K562 (cell line): ENCODE data around the gene HYAL3. TPM values are rescaled to one million over a fixed set of nuclear protein-coding genes. Genes with fewer than 3 reads are reported as not detected.

Source experiments
- CEBPB ChIP-seq: fragments of 450-650 bp; IDR thresholded peaks from 2 replicates; pipeline ENCODE4 v1.6.1; 2016; ENCODE audit warnings: missing genetic modification characterization, missing compliant biosample characterization
- CEBPG ChIP-seq, 3 experiments: fragments of 200-800 bp in 1 of 3; sonication (Bioruptor generic) in 1 of 3; sonication (generic) in 1 of 3; formaldehyde crosslinking in 1 of 3; IDR thresholded peaks in 2 of 3; conservative IDR thresholded peaks in 1 of 3; 2 replicates each; pipeline versions ENCODE4 v1.6.1 to v1.8.0; 2016 to 2022; ENCODE audit warnings: missing compliant biosample characterization in 2 of 3, missing genetic modification characterization in 2 of 3, mild to moderate bottlenecking in 1 of 3, missing genetic modification reagents in 1 of 3
- FOXJ2 ChIP-seq: fragments of 200-800 bp; sonication (Bioruptor generic); IDR thresholded peaks from 2 replicates; pipeline ENCODE4 v1.6.1; 2016; ENCODE audit warnings: missing genetic modification characterization, missing compliant biosample characterization
- GTF2F1 ChIP-seq: IDR thresholded peaks from 2 replicates; pipeline ENCODE4 v1.6.1; 2011; ENCODE audit warnings: low read depth, low read length, improper control_type of control experiment
- KAT2B ChIP-seq: IDR thresholded peaks from one replicate; pipeline ENCODE4 v1.6.1; 2012; ENCODE audit warnings: low read depth, mild to moderate bottlenecking, control low read depth, inconsistent platforms, low read length, moderate library complexity
- KLF10 ChIP-seq: fragments of 250-450 bp; sonication (Bioruptor Pico); IDR thresholded peaks from 2 replicates; pipeline ENCODE4 v1.6.1; 2021; ENCODE audit warnings: matching md5 sums
- MCM7 ChIP-seq, 2 experiments: fragments of 450-650 bp; IDR thresholded peaks; 2 replicates each; pipeline ENCODE4 v1.6.1; 2016 to 2018
- NONO ChIP-seq, 2 experiments: fragments of 200-400 bp in 1 of 2; fragments of 450-650 bp in 1 of 2; formaldehyde crosslinking in 1 of 2; IDR thresholded peaks; 2 replicates each; pipeline ENCODE4 v1.6.1; 2017; ENCODE audit warnings: low read depth in 2 of 2, mild to moderate bottlenecking in 2 of 2, moderate library complexity in 2 of 2, low read length in 1 of 2
- RBM22 ChIP-seq: fragments of 200-400 bp; formaldehyde crosslinking; IDR thresholded peaks from 2 replicates; pipeline ENCODE4 v1.6.1; 2018; ENCODE audit warnings: low read length, low read depth; ENCODE audit not compliant: poor library complexity, severe bottlenecking
- RUNX1 ChIP-seq: sonication (generic); IDR thresholded peaks from 2 replicates; pipeline ENCODE4 v1.6.1; 2016; ENCODE audit warnings: antibody characterized with exemption, low read depth
- SNAPC5 ChIP-seq: fragments of 250-450 bp; sonication (Bioruptor Pico); IDR thresholded peaks from 2 replicates; pipeline ENCODE4 v1.8.0; 2021; ENCODE audit warnings: moderate library complexity, mild to moderate bottlenecking, inconsistent platforms
- TCF3 ChIP-seq: sonication (generic); formaldehyde crosslinking; IDR thresholded peaks from 2 replicates; pipeline ENCODE4 v1.4.0; 2020; ENCODE audit warnings: mild to moderate bottlenecking, missing genetic modification reagents
- XRCC3 ChIP-seq: fragments of 450-650 bp; IDR thresholded peaks from 2 replicates; pipeline ENCODE4 v1.6.1; 2017; ENCODE audit warnings: mild to moderate bottlenecking, moderate library complexity
- ZNF232 ChIP-seq: sonication (generic); formaldehyde crosslinking; IDR thresholded peaks from 2 replicates; pipeline ENCODE4 v1.8.0; 2022; ENCODE audit warnings: mild to moderate bottlenecking, missing genetic modification reagents
- ZNF253 ChIP-seq: fragments of 250-450 bp; sonication (Bioruptor Pico); conservative IDR thresholded peaks from 2 replicates; pipeline ENCODE4 v1.6.1; 2021; ENCODE audit warnings: mild to moderate bottlenecking
- ZNF347 ChIP-seq: fragments of 450-650 bp; formaldehyde crosslinking; IDR thresholded peaks from 2 replicates; pipeline ENCODE4 v1.4.0; 2020; ENCODE audit warnings: low read depth, mild to moderate bottlenecking, moderate library complexity
- polyA plus RNA-seq, 8 experiments: library from polyadenylated mRNA; depleted of rRNA in 4 of 8; stranded (reverse) in 5 of 8; unstranded in 3 of 8; fragments of >200 nt; fragmentation: Nextera tagmentation in 2 of 8; fragmentation: Illumina TruSeq in 1 of 8; extraction: Ambion mirVana in 2 of 8; extraction: Trizol in 1 of 8; gene quantifications; 2 replicates each; pipeline versions ENCODE4 v1.2.1 to v1.2.3, GENCODE V29; 2011 to 2014; ENCODE audit warnings: inconsistent platforms in 1 of 8, missing spikeins in 1 of 8
- total RNA-seq, 7 experiments: library from RNA; depleted of rRNA in 6 of 7; stranded (reverse); fragments of >200 nt in 6 of 7; fragmentation: Illumina TruSeq in 2 of 7; extraction: Trizol in 2 of 7; gene quantifications; 2 replicates each; pipeline versions ENCODE4 v1.2.1 to v1.2.3, GENCODE V29; 2011 to 2021; ENCODE audit warnings: low replicate concordance in 1 of 7
- TF ChIP-seq, protein P1 (sequence below): fragments of 250-450 bp; sonication (Bioruptor Pico); IDR thresholded peaks from 2 replicates; pipeline ENCODE4 v1.5.0; 2020; ENCODE audit warnings: mild to moderate bottlenecking
- TF ChIP-seq, protein P2 (sequence below), 2 experiments: fragments of 450-650 bp in 1 of 2; sonication (generic) in 1 of 2; formaldehyde crosslinking in 1 of 2; IDR thresholded peaks; 2 replicates each; pipeline versions ENCODE4 v1.7.1 to v1.9.0; 2016 to 2022; ENCODE audit warnings: inconsistent platforms in 1 of 2, mild to moderate bottlenecking in 1 of 2, missing genetic modification reagents in 1 of 2

The HYAL3 gene
- total and polyA plus RNA-seq, 9 of the 15 experiments (the other 6 are each of a cell fraction or from before 2014, with no cell fraction given): 0.38 to 9.1 (median 6.8) TPM

GRCh38 chr3:50327943-50328691, 28.9 kb upstream of the HYAL3 start, which contains the start of gene TUSC2 (continued):
- TF ChIP-seq CEBPG (CRISPR knock-in tag; IDR thresholded peaks at IDR 0.05) (no peak), CEBPG (tag; conservative IDR thresholded peaks at IDR 0.05 in 1 of 2, IDR thresholded peaks at IDR 0.05 in 1 of 2) (no peak), ZNF232 (CRISPR knock-in tag) (no peak), CEBPB (tag) (no peak), KLF10 (CRISPR knock-in tag) (no peak), KAT2B (no peak), FOXJ2 (no peak), ZNF347 (CRISPR knock-in tag) (no peak), GTF2F1 (no peak), ZNF253 (CRISPR knock-in tag) (no peak), SNAPC5 (CRISPR knock-in tag) (no peak), RUNX1 (no peak), RBM22 (peak; percentile 96), XRCC3 (no peak), TCF3 (CRISPR knock-in tag) (no peak), NONO (IDR thresholded peaks at IDR 0.05; ENCODE audit: low read depth in 2 of 2, low read length in 1 of 2) (no peak), MCM7 (IDR thresholded peaks at IDR 0.05) (no peak)
- TF ChIP-seq, protein P1, sequence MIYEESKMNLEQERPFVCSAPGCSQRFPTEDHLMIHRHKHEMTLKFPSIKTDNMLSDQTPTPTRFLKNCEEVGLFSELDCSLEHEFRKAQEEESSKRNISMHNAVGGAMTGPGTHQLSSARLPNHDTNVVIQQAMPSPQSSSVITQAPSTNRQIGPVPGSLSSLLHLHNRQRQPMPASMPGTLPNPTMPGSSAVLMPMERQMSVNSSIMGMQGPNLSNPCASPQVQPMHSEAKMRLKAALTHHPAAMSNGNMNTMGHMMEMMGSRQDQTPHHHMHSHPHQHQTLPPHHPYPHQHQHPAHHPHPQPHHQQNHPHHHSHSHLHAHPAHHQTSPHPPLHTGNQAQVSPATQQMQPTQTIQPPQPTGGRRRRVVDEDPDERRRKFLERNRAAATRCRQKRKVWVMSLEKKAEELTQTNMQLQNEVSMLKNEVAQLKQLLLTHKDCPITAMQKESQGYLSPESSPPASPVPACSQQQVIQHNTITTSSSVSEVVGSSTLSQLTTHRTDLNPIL (CRISPR knock-in tag): no peak
- TF ChIP-seq, protein P2, sequence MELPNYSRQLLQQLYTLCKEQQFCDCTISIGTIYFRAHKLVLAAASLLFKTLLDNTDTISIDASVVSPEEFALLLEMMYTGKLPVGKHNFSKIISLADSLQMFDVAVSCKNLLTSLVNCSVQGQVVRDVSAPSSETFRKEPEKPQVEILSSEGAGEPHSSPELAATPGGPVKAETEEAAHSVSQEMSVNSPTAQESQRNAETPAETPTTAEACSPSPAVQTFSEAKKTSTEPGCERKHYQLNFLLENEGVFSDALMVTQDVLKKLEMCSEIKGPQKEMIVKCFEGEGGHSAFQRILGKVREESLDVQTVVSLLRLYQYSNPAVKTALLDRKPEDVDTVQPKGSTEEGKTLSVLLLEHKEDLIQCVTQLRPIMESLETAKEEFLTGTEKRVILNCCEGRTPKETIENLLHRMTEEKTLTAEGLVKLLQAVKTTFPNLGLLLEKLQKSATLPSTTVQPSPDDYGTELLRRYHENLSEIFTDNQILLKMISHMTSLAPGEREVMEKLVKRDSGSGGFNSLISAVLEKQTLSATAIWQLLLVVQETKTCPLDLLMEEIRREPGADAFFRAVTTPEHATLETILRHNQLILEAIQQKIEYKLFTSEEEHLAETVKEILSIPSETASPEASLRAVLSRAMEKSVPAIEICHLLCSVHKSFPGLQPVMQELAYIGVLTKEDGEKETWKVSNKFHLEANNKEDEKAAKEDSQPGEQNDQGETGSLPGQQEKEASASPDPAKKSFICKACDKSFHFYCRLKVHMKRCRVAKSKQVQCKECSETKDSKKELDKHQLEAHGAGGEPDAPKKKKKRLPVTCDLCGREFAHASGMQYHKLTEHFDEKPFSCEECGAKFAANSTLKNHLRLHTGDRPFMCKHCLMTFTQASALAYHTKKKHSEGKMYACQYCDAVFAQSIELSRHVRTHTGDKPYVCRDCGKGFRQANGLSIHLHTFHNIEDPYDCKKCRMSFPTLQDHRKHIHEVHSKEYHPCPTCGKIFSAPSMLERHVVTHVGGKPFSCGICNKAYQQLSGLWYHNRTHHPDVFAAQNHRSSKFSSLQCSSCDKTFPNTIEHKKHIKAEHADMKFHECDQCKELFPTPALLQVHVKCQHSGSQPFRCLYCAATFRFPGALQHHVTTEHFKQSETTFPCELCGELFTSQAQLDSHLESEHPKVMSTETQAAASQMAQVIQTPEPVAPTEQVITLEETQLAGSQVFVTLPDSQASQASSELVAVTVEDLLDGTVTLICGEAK (IDR thresholded peaks at IDR 0.05): peak; percentile 94
- TF ChIP-seq, protein P2 (CRISPR knock-in tag; IDR thresholded peaks at IDR 0.05): no peak
